GM06990 (cell line): ENCODE data around the gene KRT16.
"Not testable (repeated sequence)": the region's sequence is repeated elsewhere in the genome, so short reads cannot be mapped to it uniquely, and the experiment has no call there.

Source experiments
- DNase-seq: peaks from one replicate; pipeline ENCODE4 v3.0.0-alpha.2; 2011; ENCODE audit not compliant: insufficient read length; ENCODE audit errors: extremely low read depth
- H3K27me3 ChIP-seq: replicated peaks from 2 replicates; pipeline ENCODE4 v1.6.0; 2011; ENCODE audit warnings: low read length; ENCODE audit not compliant: control insufficient read depth, insufficient read depth
- H3K36me3 ChIP-seq: 2 replicates; pipeline ENCODE4 v1.5.1; 2011; ENCODE audit warnings: low read length; ENCODE audit not compliant: control insufficient read depth, insufficient read depth
- H3K4me3 ChIP-seq: replicated peaks from 2 replicates; pipeline ENCODE4 v1.5.1; 2011; ENCODE audit warnings: low read depth, mild to moderate bottlenecking, control low read depth, low read length
- TF ChIP-seq, protein P1 (sequence below): IDR thresholded peaks from 2 replicates; pipeline ENCODE4 v1.5.1; 2011; ENCODE audit warnings: low read length, control low read depth, mild to moderate bottlenecking, inconsistent platforms; ENCODE audit not compliant: insufficient read depth, poor library complexity, severe bottlenecking

Gene KRT16

DNA sequence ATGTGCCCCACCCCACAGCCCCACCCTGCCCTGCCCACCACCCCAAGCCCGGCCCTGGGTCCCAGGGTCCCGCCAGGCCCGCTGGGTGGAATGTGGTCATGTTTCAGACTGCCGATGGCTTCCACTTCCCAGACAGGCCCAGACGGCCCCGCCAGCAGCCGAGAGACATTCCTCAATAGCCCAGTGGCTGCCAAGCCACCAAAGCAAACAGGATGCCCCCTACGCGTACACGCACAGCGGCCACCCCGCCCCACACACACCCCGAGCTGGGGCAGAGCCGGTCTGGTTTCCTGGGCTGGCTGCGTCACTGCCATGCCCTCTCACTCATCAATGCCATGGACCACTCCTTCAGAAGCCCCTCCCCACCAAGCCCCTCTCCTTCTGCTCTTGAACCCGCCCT, 13.0 kb upstream of the KRT16 start:
- Histone ChIP-seq H3K4me3 (no peak overlapping the region), H3K27me3 (no peaks in the 10 kb centered on the region; the same call in 1 of the 2 replicates), H3K36me3 (no peaks in the 10 kb centered on the region)
- TF ChIP-seq, protein P1, sequence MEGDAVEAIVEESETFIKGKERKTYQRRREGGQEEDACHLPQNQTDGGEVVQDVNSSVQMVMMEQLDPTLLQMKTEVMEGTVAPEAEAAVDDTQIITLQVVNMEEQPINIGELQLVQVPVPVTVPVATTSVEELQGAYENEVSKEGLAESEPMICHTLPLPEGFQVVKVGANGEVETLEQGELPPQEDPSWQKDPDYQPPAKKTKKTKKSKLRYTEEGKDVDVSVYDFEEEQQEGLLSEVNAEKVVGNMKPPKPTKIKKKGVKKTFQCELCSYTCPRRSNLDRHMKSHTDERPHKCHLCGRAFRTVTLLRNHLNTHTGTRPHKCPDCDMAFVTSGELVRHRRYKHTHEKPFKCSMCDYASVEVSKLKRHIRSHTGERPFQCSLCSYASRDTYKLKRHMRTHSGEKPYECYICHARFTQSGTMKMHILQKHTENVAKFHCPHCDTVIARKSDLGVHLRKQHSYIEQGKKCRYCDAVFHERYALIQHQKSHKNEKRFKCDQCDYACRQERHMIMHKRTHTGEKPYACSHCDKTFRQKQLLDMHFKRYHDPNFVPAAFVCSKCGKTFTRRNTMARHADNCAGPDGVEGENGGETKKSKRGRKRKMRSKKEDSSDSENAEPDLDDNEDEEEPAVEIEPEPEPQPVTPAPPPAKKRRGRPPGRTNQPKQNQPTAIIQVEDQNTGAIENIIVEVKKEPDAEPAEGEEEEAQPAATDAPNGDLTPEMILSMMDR, result no peak
- no peak for DNase-seq

DNA sequence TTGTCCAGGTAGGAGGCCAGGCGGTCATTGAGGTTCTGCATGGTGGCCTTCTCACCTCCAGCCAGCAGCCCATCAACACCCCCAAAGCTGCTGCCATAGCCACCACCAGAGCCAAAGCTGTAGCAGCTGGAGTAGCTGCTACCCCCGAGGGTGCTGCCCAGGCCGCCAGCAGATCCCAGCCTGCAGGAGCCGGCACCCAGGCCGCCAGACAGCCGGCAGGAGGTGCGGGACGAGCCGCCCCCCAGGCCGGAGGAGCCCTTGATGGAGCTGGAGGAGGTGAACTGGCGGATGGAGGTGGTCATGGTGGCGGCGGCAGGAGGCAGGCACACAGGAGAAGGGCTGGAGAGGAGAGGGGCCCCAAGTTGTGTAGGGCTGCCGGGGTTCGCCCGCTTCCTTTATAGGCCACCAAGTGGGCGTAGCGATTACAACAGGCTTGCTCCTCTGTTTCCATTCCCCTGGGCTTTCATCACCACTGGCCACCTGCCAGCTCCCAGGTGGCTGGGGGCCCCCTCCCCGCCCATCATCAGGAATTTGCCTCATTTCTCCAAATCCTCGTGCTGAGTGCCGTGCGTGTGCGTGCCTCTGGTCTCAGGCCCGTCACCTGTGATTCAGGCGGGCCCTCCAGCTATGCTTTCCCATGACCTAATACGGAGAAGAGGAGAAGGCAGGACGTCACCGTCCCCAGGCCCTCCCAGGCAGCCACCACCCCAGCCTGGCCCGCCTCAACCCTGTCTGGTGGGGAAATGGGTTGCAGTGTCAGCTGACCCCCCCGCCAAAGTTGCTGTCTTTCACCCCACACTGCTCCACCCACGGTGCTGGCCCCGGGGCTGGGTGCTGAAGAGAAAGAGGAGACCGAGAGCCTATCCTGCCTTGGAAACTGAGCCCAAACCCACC, 11.9 kb upstream of the KRT16 start, which contains the start of gene KRT17:
TSS of gene KRT17 (minus strand) at position 368 of the 894 bp plus-strand sequence. CDS start at position 302, 66 bp downstream.
- TF ChIP-seq, protein P1, result no peak
- Histone ChIP-seq H3K27me3 (no peaks in the 10 kb centered on the region; the same call in 1 of the 2 replicates), H3K4me3 (no peak within 1 kb of the TSS), H3K36me3 (no peaks in the 10 kb centered on the region)
- DNase-seq, result no peak

DNA sequence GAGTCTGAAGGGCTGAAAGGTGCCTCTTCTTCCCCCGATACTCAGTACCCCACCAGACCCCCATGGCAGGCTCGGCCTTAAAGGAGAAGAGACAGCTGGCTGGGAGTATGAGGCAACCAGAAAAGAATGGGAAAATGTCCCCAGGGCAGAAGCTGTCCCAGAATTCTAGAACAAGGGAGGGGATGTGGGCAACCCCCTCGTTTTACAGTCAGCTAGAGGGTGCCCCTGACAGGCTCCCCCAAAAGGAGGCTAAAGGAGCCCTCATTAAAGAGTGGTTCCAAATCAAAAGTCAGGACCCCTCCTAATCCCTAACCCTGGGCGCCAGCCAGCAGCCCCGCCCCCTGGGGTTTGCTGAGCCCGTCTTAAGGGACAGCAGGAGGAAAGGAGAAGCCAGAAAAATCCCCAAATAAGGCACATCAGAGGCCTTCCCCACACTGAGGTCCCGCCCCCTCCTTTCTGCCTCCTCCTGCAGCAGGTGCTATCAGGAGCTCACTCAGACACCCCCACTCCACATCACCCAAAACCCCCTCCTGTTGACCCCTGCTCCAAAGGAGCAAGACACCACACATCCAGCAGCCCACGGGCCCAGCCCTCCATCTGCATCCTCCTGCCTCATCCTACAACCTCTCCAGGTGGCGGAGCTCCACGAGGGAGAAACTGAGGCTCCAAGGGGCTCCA, 10.8 kb upstream of the KRT16 start:
- H3K27me3 ChIP-seq, DNase-seq, H3K36me3 ChIP-seq, H3K4me3 ChIP-seq: not testable (repeated sequence)

DNA sequence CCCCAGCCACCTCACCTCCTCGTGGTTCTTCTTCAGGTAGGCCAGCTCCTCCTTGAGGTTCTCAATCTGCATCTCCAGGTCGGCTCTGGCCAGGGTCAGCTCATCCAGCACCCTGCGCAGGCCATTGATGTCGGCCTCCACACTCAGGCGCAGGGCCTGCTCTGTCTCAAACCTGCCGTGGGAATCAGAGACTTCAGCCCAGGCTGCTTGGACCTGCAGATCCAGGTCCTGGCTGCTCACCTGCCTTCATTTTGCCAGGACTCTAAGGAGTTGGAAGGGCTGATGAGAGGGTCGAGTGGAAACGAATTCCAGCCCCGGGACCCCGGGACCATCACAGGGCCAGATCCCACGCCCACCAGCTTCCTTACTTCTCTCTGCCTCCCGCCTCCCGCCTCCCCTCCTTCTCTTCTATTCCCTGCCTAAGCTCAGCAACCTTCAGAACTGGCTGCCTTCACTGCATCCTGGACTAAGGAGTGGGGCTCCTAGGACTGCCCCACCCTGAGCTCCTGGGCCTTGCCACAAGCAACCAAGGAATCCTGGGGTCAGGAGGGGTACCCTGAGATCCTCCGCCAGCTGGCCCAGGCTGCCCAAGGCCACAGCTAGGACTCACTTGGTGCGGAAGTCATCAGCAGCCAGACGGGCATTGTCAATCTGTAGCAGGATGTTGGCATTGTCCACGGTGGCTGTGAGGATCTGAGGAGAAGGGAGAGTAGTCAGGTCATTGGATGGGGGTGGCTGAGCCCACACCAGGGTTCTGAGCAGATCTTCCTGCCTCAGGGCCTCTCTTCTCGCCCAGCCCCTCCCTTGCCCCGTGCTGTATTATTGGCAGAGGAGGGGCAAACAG, 10.0 kb upstream of the KRT16 start:
- not testable (repeated sequence) for DNase-seq, H3K36me3 ChIP-seq, H3K27me3 ChIP-seq, H3K4me3 ChIP-seq

DNA sequence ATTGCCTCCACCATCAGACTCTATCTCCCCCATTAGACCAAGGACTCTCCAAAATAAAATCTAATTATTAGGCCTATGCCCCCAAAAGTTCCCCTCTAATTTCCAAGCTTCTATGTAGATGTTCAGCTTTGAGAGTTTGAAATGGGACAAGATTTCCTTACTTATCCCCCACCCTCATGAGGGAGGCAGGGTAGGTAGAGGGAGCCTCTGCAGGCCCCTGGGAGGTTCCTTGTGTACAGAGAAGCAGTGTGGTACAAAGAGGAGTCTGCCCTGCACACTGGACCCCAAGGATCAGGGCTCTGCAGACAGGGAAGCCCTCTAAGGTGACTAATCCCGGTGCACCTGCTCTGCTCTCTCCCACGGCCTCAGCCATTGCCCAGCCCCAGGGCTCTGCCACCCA, 9.3 kb upstream of the KRT16 start:
- Histone ChIP-seq H3K27me3 (no peaks in the 10 kb centered on the region; the same call in 1 of the 2 replicates), H3K36me3 (no peaks in the 10 kb centered on the region), H3K4me3 (no peak overlapping the region)
- TF ChIP-seq, protein P1, result no peak
- no peak for DNase-seq

DNA sequence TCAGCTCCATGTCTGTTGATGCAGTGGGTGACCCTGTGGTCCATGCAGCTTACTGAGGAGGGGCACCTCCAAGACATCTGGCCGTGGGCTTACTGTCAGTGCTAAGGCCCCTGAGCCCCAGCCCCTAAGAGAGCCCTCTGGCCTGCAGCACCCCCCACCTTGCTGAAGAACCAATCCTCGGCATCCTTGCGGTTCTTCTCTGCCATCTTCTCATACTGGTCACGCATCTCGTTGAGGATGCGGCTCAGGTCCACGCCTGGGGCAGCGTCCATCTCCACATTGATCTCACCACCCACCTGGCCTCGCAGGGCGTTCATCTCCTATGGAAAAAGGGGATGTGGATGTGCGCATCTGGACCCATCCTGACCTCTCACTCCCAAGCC, 8.9 kb upstream of the KRT16 start:
- H3K36me3 ChIP-seq, H3K27me3 ChIP-seq, H3K4me3 ChIP-seq, DNase-seq: not testable (repeated sequence)
